ENCODE measurements around the gene ZNF320. TPM values are rescaled to one million over a fixed set of nuclear protein-coding genes. Genes with fewer than 3 reads are reported as not detected.
"Not testable (repeated sequence)": the region's sequence is repeated elsewhere in the genome, so short reads cannot be mapped to it uniquely, and the experiment has no call there.

Gene ZNF320
- total RNA-seq, 1 experiment from 2014 or later = 1.8 TPM

- DNase-seq (ENCODE audit: low read depth) = no peak
Observed at GRCh38 chr19:52922841-52923777, 25.7 kb upstream of the ZNF320 start, which contains the start of gene ZNF888. Gene ZNF888 (minus strand): TSS chr19:52923428. CDS start chr19:52917873, 5,555 bp downstream.

- no peak for DNase-seq (ENCODE audit: low read depth)
Observed at GRCh38 chr19:52917531-52917930, 20.1 kb upstream of the ZNF320 start.

- no peak for DNase-seq (ENCODE audit: low read depth)
Observed at GRCh38 chr19:52910648-52911047, 13.2 kb upstream of the ZNF320 start.

GRCh38 chr19:52904052-52904780 lies 6.8 kb upstream of the ZNF320 start:
- DNase-seq (ENCODE audit: low read depth) = not testable (repeated sequence)

GRCh38 chr19:52901842-52902241 lies 4.4 kb upstream of the ZNF320 start:
- no peak for DNase-seq (ENCODE audit: low read depth)

GRCh38 chr19:52898596-52898995 lies 1.2 kb upstream of the ZNF320 start:
- DNase-seq (ENCODE audit: low read depth) = not testable (repeated sequence)

- no peak for DNase-seq (ENCODE audit: low read depth)
Observed at GRCh38 chr19:52898101-52898500, 666 bp upstream of the ZNF320 start.

GRCh38 chr19:52896431-52897137 lies 851 bp downstream of the ZNF320 start:
- peak; percentile 7 for DNase-seq (ENCODE audit: low read depth)

GRCh38 chr19:52891336-52891735 lies 6.1 kb downstream of the ZNF320 start:
- no peak for DNase-seq (ENCODE audit: low read depth)

GRCh38 chr19:52889931-52890330 lies 7.5 kb downstream of the ZNF320 start:
- DNase-seq (ENCODE audit: low read depth) = no peak

GRCh38 chr19:52889076-52889475 lies 8.4 kb downstream of the ZNF320 start:
- no peak for DNase-seq (ENCODE audit: low read depth)

GRCh38 chr19:52880895-52881389 lies 16.5 kb downstream of the ZNF320 start:
- DNase-seq (ENCODE audit: low read depth) = no peak

GRCh38 chr19:52872996-52873395 lies 24.4 kb downstream of the ZNF320 start:
- not testable (repeated sequence) for DNase-seq (ENCODE audit: low read depth)

GRCh38 chr19:52871466-52871865 lies 26.0 kb downstream of the ZNF320 start:
- no peak for DNase-seq (ENCODE audit: low read depth)

- DNase-seq (ENCODE audit: low read depth) = not testable (repeated sequence)
Observed at GRCh38 chr19:52868031-52868430, 29.4 kb downstream of the ZNF320 start.

GRCh38 chr19:52857378-52858191 lies 39.9 kb downstream of the ZNF320 start, which contains the start of gene ZNF468:
Gene ZNF468 (minus strand): TSS chr19:52857619. CDS start chr19:52854272, 3,347 bp downstream.
- peak; percentile 52 for DNase-seq (ENCODE audit: low read depth)

GRCh38 chr19:52856540-52857377 lies 40.7 kb downstream of the ZNF320 start:
- DNase-seq (ENCODE audit: low read depth) = peak; percentile 30

Data from LHCN-M2 (cell line).